Measurements from ENCODE around the gene KCNIP3. TPM values are rescaled to one million over a fixed set of nuclear protein-coding genes. Genes with fewer than 3 reads are reported as not detected.

The KCNIP3 gene
- total RNA-seq, 2 experiments from 2014 or later = not detected

GRCh38 chr2:95359501-95359930 is 62.4 kb downstream of the KCNIP3 start:
- no peak for DNase-seq
- Mint-ChIP-seq H3K27ac (no peak overlapping the region), H3K36me3 (ENCODE audit: low read depth) (no peaks in the 10 kb centered on the region), H3K9me3 (no peaks in the 10 kb centered on the region), H3K27me3 (peaks cover 10% of the 10 kb centered on the region), H3K4me1 (no peaks in the 10 kb centered on the region), H3K4me3 (no peak overlapping the region)
- POLR2A ChIA-PET = no interaction called here
- CTCF ChIA-PET = no interaction called here

- H3K9me3 Mint-ChIP-seq = no peaks in the 10 kb centered on the region
- no peak overlapping the region for H3K27ac Mint-ChIP-seq
- ChIA-PET POLR2A (no interaction called here), CTCF (interaction anchor here (2.9 kb wide), 1 partner anchor 28 kb away, joined by 10 read pairs; no protein-coding TSS in a partner anchor)
- no peak for DNase-seq
- H3K36me3 Mint-ChIP-seq (ENCODE audit: low read depth) = no peaks in the 10 kb centered on the region
- no peak overlapping the region for H3K4me3 Mint-ChIP-seq
- peaks cover 12% of the 10 kb centered on the region for H3K27me3 Mint-ChIP-seq
- no peaks in the 10 kb centered on the region for H3K4me1 Mint-ChIP-seq
Observed at GRCh38 chr2:95361216-95361980, 64.3 kb downstream of the KCNIP3 start.

DNA sequence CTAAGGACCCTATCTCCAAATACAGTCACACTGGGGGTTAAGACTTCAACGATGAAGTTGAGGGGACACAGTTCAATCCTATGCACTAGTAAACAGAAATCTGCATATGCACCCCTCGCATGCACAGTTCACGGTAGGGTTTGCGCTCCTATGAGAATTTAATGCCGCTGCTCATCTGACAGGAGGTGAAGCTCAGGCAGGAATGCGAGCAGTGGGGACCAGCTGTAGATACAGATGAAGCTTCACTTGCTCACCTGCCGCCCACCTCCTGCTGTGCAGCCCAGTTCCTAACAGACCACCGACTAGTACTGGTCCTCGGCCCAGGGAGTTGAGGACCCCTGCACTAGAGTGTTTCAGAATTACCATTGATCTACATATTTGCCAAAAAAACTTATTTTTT is 65.3 kb downstream of the KCNIP3 start:
- DNase-seq = no peak

GRCh38 chr2:95366514-95366913 is 69.4 kb downstream of the KCNIP3 start:
- no peaks in the 10 kb centered on the region for H3K4me1 Mint-ChIP-seq
- CTCF ChIA-PET = interaction anchor here (1.0 kb wide), 1 partner anchor 21 kb away, joined by 4 read pairs; no protein-coding TSS in a partner anchor
- DNase-seq = no peak
- POLR2A ChIA-PET = no interaction called here
- H3K27me3 Mint-ChIP-seq = peaks cover 11% of the 10 kb centered on the region
- H3K4me3 Mint-ChIP-seq = no peak overlapping the region
- H3K27ac Mint-ChIP-seq = no peak overlapping the region
- no peaks in the 10 kb centered on the region for H3K36me3 Mint-ChIP-seq (ENCODE audit: low read depth)
- H3K9me3 Mint-ChIP-seq = no peaks in the 10 kb centered on the region

More for the DNA sequence above, 65.3 kb downstream of the KCNIP3 start:
- no peaks in the 10 kb centered on the region for H3K4me1 Mint-ChIP-seq
- H3K36me3 Mint-ChIP-seq (ENCODE audit: low read depth) = no peaks in the 10 kb centered on the region
- H3K9me3 Mint-ChIP-seq = no peaks in the 10 kb centered on the region
- H3K27ac Mint-ChIP-seq = no peak overlapping the region
- peaks cover 12% of the 10 kb centered on the region for H3K27me3 Mint-ChIP-seq
- ChIA-PET CTCF (interaction anchor here (2.3 to 2.9 kb wide), 2 partner anchors 17 to 27 kb away, joined by 7 to 10 read pairs; no protein-coding TSS in a partner anchor), POLR2A (no interaction called here)
- H3K4me3 Mint-ChIP-seq = no peak overlapping the region

DNA sequence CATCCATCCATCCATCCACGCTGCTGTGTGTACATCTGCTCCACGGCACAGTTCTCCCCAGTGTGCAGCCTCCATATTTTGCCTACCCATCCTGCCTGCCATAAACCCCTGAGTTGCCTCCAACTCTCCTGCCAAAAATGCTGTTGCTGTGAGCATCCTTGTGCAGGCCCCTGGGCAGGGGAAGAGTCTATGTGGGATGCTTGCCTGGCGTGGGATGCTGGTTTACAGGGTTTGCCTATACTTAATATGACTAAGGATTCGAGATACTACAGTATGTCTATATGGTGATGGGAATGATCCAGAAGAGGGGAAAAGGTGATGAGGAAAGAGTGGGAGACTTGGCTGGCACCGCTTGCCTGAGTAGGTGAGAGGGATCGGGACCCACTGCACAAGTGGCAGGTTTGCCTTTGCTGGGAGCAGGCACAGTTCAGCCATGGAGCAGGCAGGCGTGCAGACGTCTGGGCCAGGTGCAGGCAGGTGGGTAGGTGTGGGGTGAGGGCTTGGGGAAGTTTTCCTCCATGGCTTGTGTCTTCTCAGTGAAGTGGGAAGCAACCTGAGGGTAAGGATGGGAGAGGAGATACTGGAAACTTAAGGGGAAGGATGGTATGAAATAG is 75.2 kb downstream of the KCNIP3 start:
- no peaks in the 10 kb centered on the region for H3K4me1 Mint-ChIP-seq
- H3K36me3 Mint-ChIP-seq (ENCODE audit: low read depth) = no peaks in the 10 kb centered on the region
- no peaks in the 10 kb centered on the region for H3K9me3 Mint-ChIP-seq
- POLR2A ChIA-PET = no interaction called here
- CTCF ChIA-PET = interaction anchor here (1.1 kb wide), 1 partner anchor 27 kb away, joined by 5 read pairs; no protein-coding TSS in a partner anchor
- no peak for DNase-seq
- no peak overlapping the region for H3K4me3 Mint-ChIP-seq
- H3K27ac Mint-ChIP-seq = no peak overlapping the region
- peaks cover 9% of the 10 kb centered on the region for H3K27me3 Mint-ChIP-seq

- DNase-seq = no peak
- no peak overlapping the region for H3K4me3 Mint-ChIP-seq
- no peaks in the 10 kb centered on the region for H3K9me3 Mint-ChIP-seq
- ChIA-PET POLR2A (no interaction called here), CTCF (no interaction called here)
- peaks cover 9% of the 10 kb centered on the region for H3K27me3 Mint-ChIP-seq
- H3K36me3 Mint-ChIP-seq (ENCODE audit: low read depth) = no peaks in the 10 kb centered on the region
- no peak overlapping the region for H3K27ac Mint-ChIP-seq
- H3K4me1 Mint-ChIP-seq = no peaks in the 10 kb centered on the region
Observed at GRCh38 chr2:95372845-95373244, 75.7 kb downstream of the KCNIP3 start.

GRCh38 chr2:95374029-95374428 is 76.9 kb downstream of the KCNIP3 start:
- no peaks in the 10 kb centered on the region for H3K4me1 Mint-ChIP-seq
- CTCF ChIA-PET = no interaction called here
- no peak for DNase-seq
- peaks cover 4% of the 10 kb centered on the region for H3K27me3 Mint-ChIP-seq
- H3K27ac Mint-ChIP-seq = no peak overlapping the region
- POLR2A ChIA-PET = no interaction called here
- H3K9me3 Mint-ChIP-seq = no peaks in the 10 kb centered on the region
- H3K4me3 Mint-ChIP-seq = no peak overlapping the region
- no peaks in the 10 kb centered on the region for H3K36me3 Mint-ChIP-seq (ENCODE audit: low read depth)

DNA sequence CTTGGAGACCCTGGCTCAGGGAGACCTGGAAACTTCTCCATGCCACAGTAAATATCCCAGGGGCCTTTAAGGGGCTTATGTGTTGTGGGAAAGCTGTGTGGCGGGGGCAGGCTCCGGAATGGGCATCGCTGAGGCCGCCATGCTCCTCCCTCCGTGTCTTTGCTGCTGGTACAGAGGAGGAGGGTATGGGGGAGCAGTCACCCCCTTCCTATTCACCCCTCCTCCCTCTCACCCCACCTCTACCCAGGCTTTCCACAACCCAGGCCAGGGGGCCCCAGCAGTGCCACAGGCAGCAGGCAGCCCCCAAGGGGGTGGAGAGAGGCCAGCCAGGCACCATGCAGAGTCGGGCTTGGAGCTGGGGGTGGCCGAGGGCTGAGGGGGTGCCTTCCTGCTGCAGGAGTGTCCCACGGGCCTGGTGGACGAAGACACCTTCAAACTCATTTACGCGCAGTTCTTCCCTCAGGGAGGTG is 77.3 kb downstream of the KCNIP3 start:
- H3K27me3 Mint-ChIP-seq = peaks cover 4% of the 10 kb centered on the region
- no peak overlapping the region for H3K4me3 Mint-ChIP-seq
- no peaks in the 10 kb centered on the region for H3K9me3 Mint-ChIP-seq
- CTCF ChIA-PET = no interaction called here
- no peaks in the 10 kb centered on the region for H3K4me1 Mint-ChIP-seq
- DNase-seq = no peak
- POLR2A ChIA-PET = no interaction called here
- no peaks in the 10 kb centered on the region for H3K36me3 Mint-ChIP-seq (ENCODE audit: low read depth)
- no peak overlapping the region for H3K27ac Mint-ChIP-seq

GRCh38 chr2:95374921-95375471 is 77.8 kb downstream of the KCNIP3 start:
- Mint-ChIP-seq H3K27me3 (peaks cover 4% of the 10 kb centered on the region), H3K4me1 (no peaks in the 10 kb centered on the region), H3K9me3 (no peaks in the 10 kb centered on the region), H3K27ac (no peak overlapping the region), H3K4me3 (no peak overlapping the region), H3K36me3 (ENCODE audit: low read depth) (no peaks in the 10 kb centered on the region)
- ChIA-PET CTCF (no interaction called here), POLR2A (no interaction called here)
- no peak for DNase-seq

GRCh38 chr2:95375532-95376150 is 78.5 kb downstream of the KCNIP3 start:
- DNase-seq = no peak
- Mint-ChIP-seq H3K27ac (no peak overlapping the region), H3K4me1 (no peaks in the 10 kb centered on the region), H3K4me3 (no peak overlapping the region), H3K9me3 (no peaks in the 10 kb centered on the region), H3K36me3 (ENCODE audit: low read depth) (no peaks in the 10 kb centered on the region), H3K27me3 (peaks cover 2% of the 10 kb centered on the region)
- CTCF ChIA-PET = no interaction called here
- POLR2A ChIA-PET = no interaction called here

DNA sequence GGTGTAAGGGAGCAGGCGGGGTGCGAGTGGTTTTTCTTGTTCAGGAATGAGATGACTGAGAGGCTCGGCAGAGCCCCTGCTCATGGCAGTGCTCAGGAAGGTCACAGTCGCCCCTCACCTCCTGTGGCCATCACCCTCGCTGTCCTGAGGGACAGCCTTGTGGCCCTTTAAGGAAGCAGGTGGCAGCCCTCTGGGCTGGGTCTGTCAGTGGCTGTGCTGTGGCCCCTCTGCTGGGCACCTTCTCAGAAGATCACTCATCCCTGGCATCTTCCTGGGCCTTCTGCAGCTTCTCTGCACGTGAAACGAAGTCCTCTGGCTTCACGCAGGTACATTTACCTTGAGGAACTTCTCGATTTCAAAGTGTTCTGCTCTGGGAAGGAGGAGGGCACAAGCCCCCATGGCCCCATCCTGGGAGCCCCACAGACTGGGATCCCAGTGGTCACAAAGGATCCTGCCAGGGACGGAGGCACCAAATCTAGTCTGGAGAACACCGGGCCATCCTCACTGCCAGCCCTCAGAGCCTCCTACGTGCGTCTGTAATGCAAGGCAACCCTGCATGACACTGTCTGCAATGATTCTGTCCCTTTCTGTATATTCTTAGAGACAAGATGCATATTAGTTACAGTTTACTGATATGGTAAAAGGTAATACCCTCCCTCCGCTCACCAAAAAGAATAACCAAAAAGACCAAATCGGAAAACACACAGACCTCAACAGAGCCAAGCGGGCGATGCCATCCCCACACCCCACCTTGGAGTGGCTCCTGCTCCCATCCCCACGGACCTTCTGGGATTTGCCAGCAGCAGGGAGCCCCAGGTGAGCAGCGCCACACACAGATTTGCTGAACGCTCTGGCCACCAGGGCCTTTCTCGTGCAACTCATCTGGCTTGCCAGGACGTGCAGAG is 79.4 kb downstream of the KCNIP3 start:
- H3K9me3 Mint-ChIP-seq = no peaks in the 10 kb centered on the region
- DNase-seq = no peak
- H3K36me3 Mint-ChIP-seq (ENCODE audit: low read depth) = no peaks in the 10 kb centered on the region
- CTCF ChIA-PET = no interaction called here
- peaks cover 5% of the 10 kb centered on the region for H3K27me3 Mint-ChIP-seq
- POLR2A ChIA-PET = no interaction called here
- no peak overlapping the region for H3K4me3 Mint-ChIP-seq
- H3K4me1 Mint-ChIP-seq = no peaks in the 10 kb centered on the region
- no peak overlapping the region for H3K27ac Mint-ChIP-seq

- Mint-ChIP-seq H3K4me3 (no peak overlapping the region), H3K4me1 (no peaks in the 10 kb centered on the region), H3K27me3 (peaks cover 4% of the 10 kb centered on the region), H3K9me3 (no peaks in the 10 kb centered on the region), H3K36me3 (ENCODE audit: low read depth) (no peaks in the 10 kb centered on the region), H3K27ac (no peak overlapping the region)
- CTCF ChIA-PET = interaction anchor here (1.1 kb wide), 1 partner anchor 36 kb away, joined by 3 read pairs; no protein-coding TSS in a partner anchor
- POLR2A ChIA-PET = no interaction called here
- no peak for DNase-seq
Observed at GRCh38 chr2:95377216-95378123, 80.3 kb downstream of the KCNIP3 start.

All from activated CD4-positive, alpha-beta memory T cell treated with anti-CD3 and anti-CD28 coated beads, Interleukin-2, amount 10 ng/mL, durations not matched to agents 7 days and 5 days (primary cell).